Activated CD8-positive, alpha-beta memory T cell treated with anti-CD3 and anti-CD28 coated beads for 24 hours (primary cell): ENCODE data around the gene ZNF235.
"Not testable (repeated sequence)": the region's sequence is repeated elsewhere in the genome, so short reads cannot be mapped to it uniquely, and the experiment has no call there.

Experiments
- DNase-seq: peaks from one replicate; pipeline ENCODE4 v3.0.0-alpha.2; 2020

Gene ZNF235

DNA sequence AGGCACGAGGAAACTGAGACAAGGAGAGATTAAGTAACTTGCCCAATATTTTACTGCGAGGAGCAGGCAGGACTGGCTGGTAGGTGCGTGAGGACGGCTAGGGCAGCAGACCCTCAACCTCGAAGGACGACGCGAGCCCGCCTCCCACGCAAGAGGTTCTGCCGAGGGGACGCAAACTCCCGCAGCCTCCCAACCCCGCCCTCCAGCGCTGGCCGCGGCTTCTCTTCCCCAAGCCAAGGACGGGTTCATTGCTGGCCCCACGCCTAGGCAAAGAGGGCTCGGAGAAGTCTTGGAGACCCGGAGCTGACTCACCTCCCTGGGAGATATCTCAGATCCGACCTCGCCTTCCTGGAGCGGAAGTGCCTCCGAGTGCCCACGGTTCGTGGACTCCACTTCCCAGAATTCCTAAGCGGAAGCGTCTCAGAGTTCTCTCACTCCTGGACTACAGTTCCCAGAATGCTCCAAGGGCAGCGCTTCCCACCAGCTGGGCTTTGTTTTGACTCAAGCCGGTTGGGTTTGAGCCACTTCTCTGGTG is at the start of gene ZNF235:
Gene ZNF235, minus strand, starts transcription at position 367 of the 535 bp plus-strand sequence. CDS start 1,621 bp downstream, outside the sequence.
- peak; percentile 86 for DNase-seq

- DNase-seq, result no peak
Measured at GRCh38 chr19:44346556-44346955, 41.7 kb upstream of the ZNF235 start.

GRCh38 chr19:44345959-44346358 is 41.1 kb upstream of the ZNF235 start:
- DNase-seq, result no peak

DNA sequence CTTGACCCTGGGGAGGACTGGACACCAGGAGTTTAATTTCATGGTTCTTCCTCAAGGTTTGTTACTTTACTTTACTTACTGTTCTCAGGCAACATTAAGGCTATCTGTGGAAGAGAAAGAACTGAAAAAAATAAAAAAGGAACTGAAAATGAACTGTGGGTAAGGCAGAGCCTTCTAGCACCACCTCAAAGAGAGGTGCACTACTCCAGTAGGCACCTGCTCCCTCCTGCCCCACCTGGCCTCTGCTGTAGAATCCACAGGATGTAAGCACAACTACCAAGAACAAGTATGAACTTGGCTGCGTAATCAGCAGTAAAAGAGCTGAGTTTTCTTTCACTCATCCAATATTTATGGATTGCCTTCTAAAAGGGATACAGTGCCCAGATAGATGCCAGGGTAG is 39.4 kb upstream of the ZNF235 start:
- no peak for DNase-seq

DNA sequence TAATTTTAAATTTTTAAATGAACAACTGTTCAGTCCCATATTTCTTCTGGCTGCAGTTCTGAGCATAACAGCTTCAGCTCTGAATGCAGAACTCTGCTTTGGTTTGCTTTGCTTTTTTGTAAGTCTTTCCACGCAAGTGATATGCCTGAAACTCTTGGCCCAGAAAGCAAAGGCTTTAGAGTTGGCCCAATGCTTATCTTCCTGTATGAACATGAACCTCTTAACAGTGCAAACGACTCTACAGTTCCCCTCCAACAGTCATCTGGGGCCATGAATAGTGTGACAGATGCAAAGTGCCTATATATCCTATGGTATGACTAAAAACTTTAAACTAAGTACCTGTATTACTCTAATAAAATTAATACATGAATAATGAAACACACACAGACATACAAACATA is 37.0 kb upstream of the ZNF235 start:
- no peak for DNase-seq

DNA sequence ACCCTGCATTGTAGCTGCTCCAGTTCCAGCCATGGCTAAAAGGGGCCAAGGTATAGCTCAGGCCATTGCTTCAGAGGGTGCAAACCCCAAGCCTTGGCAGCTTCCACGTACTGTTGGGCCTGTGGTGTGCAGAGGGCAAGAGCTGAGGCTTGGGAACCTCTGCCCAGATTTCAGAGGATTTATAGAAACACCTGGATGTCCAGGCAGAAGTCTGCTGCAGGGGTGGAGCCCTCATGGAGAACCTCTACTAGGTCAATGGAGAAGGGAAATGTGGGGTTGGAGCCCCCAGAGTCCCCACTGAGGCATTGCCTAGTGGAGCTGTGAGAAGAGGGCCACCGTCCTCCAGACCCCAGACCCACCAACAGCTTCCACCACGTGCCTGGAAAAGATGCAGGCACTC is 29.8 kb upstream of the ZNF235 start:
- DNase-seq, result not testable (repeated sequence)

DNA sequence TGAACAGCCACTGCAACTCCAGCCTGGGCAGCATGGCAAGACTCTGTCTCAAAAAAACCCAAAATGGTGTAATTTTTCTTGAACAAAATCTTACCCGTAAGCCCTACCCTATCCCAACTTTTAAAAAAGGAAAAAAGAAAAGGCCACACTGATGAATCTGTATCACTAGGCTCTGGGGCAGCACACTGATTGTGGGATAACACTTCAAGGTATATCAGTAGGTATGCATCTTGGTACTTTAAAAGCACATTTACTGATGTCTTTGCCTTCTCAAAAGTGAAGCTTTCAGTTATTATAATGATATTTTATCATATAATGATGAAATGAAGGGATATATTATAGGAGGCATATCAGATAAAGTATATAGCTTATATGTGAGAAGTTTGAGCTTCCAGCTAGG is 27.3 kb upstream of the ZNF235 start:
- no peak for DNase-seq

GRCh38 chr19:44315883-44316282 is 11.1 kb upstream of the ZNF235 start:
- DNase-seq, result no peak

DNA sequence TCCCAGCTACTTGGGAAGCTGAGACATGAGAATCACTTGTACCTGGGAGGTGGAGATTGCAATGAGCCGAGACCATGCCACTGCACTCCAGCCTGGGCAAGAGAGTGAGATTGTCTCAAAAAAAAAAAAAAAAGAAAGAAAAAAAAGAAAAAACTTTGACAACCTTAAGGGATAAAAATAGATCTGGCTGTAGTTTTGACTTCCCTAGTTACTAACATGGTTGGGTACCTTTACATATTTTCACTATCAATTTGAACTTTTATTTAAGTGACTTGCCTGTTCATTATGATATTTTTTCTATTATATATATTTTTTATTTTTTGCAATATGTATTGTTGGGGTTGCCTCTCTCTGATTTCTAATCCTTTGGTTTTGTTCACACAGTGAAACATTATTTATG is 8.4 kb upstream of the ZNF235 start:
- DNase-seq, result no peak

- DNase-seq, result no peak
Measured at GRCh38 chr19:44308011-44308410, 3.2 kb upstream of the ZNF235 start.

- no peak for DNase-seq
Measured at GRCh38 chr19:44306283-44306682, 1.5 kb upstream of the ZNF235 start.

GRCh38 chr19:44305457-44305856 is 632 bp upstream of the ZNF235 start:
- no peak for DNase-seq

DNA sequence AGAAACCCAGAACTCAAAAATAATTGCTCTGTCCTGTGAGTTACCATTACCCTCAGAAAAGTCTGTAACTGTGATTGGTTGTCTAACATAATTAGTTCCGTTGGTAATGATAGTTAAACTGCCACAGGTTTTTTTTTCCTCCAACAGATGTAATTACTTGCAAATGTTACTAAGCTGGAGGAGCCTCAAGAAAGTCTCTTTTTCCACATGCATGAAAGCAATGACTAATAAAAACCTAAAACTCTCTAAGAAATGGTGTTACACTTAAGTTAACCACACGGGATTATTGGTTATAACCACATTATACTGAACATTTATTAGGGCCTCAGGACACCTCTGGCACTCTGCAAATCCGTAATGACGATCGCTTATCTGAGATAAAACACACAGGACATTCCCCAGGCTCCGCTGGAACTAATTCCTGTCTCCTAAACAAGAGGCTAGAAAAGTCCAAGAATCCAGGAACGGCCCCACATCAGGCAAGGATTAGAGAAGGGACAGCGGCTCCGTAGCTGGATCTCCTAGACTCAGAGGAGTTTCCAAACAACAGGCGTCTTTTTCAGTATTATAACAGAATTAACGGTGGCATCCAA is 753 bp downstream of the ZNF235 start:
- DNase-seq, result no peak

- no peak for DNase-seq
Measured at GRCh38 chr19:44303320-44303719, 1.5 kb downstream of the ZNF235 start.

GRCh38 chr19:44284968-44285367 is 19.9 kb downstream of the ZNF235 start:
- no peak for DNase-seq

DNA sequence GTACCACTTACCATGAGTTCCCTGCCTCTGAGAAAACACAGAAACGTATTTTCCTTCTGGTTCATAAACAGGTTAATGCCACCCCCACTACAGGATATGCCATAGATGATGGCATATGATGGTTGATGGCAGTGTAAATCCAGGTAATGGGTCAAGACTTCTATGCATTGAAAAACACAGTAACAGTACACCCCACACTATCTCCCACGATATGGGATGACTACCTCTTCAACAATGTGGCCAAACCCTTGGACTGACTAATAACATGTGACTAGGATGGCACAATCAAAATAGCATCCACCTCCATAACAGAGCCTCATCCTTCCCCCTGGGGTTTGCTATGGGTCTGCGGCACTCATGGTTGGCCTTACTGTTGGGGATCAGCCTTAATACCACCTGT is 22.0 kb downstream of the ZNF235 start:
- no peak for DNase-seq

- no peak for DNase-seq
Measured at GRCh38 chr19:44280916-44281315, 23.9 kb downstream of the ZNF235 start.

DNA sequence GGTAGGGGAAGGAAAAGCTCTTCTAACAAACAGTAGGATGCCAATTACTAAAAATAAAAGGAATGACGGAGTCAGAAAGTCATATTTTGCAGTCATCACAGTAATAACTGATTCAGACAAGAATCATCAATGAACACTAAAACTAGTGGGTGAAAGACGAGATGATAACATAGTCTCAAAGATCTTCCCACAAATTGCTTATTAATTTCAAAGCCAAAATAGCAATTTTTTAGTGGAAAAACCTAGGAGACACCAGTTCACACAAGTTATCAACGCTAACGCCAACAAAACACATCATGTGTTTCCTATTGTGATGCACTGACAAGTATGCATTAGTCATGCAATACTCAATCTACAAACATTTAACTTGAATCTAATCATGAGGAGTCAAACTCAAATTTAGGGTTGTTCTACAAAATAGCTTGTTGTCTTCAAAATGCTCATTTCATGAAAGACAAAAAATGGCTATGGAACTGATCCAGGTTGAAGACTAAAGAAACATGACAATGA is 26.6 kb downstream of the ZNF235 start:
- DNase-seq, result no peak

GRCh38 chr19:44277331-44277730 is 27.5 kb downstream of the ZNF235 start:
- DNase-seq, result no peak

DNA sequence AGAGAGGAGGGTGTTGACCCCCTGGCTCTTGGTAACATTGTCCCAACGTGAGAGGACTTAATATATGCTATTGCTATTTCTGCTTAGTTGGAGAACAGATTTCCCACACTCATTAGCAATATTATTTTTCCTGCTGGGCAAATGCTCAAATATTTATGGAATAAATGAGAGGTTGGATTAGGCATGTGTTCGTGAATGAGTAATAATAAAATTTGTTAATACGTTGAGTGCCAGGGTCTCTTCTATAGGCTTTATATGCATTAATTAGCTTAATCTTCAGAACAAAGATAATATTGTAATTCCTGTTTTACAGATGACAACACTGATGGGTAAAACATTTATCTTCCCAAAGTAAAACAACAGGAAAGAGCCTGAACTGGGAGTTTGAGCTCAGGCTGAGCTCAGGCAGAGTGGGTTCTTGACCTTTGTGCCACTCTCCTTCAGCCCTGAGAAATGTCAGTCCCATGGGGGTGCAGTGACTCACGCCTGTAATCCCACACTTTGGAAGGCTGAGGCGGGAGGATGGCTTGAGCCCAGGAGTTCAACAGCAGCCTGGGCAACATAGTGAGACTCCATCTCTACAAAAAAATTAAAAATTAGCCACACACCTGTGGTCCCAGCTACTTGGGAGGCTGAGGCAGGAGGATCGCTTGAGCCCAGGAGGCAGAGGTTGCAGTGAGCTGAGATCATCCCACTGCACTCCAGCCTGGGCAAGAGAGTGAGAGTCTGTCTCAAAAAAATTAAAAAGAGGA is 44.0 kb downstream of the ZNF235 start:
- no peak for DNase-seq

DNA sequence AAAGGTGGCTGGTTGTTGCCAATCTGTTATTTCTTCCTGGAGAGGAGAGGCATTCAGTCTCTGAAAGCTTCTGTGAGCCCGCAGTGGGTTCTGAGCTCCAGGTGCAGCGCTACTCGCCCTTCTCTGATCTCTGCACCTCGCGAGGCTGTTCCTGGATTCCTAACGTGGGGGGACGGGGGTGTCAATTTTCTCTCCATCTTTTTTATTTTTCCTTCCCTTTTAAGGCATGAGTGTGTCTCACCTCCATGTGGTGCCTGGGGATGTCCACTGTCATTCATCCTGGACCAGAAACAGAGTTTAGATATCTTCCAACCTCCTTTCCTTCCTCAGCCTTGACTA is 44.5 kb downstream of the ZNF235 start:
- no peak for DNase-seq

GRCh38 chr19:44258835-44259413 is 45.9 kb downstream of the ZNF235 start:
- DNase-seq, result no peak

- DNase-seq, result no peak
Measured at GRCh38 chr19:44258136-44258535, 46.7 kb downstream of the ZNF235 start.
